ENCODE measurements around the gene PTPN9.
"Not testable (repeated sequence)": the region's sequence is repeated elsewhere in the genome, so short reads cannot be mapped to it uniquely, and the experiment has no call there.

Gene PTPN9

GRCh38 chr15:75583701-75584100 is 4.6 kb upstream of the PTPN9 start:
- no peak overlapping the region for H2AFZ ChIP-seq
- H3K27me3 ChIP-seq (ENCODE audit: control insufficient read depth, insufficient read depth, low read length): no peaks in the 10 kb centered on the region
- no peak overlapping the region for H3K4me2 ChIP-seq (ENCODE audit: low read length)
- no peak overlapping the region for H3K9ac ChIP-seq
- H3K79me2 ChIP-seq: no peaks in the 10 kb centered on the region
- H3K9me3 ChIP-seq (ENCODE audit: control insufficient read depth, low read length): no peaks in the 10 kb centered on the region
- H3K4me1 ChIP-seq: no peaks in the 10 kb centered on the region
- no peak overlapping the region for H3K4me3 ChIP-seq (ENCODE audit: low read depth, low read length)
- no peaks in the 10 kb centered on the region for H3K36me3 ChIP-seq (ENCODE audit: control insufficient read depth, insufficient read depth, low read length)
- TF ChIP-seq CTCF (IDR thresholded peaks at IDR 0.05): no peak
- no peak overlapping the region for H3K27ac ChIP-seq

GRCh38 chr15:75582943-75583342 is 3.8 kb upstream of the PTPN9 start:
- H3K27me3 ChIP-seq (ENCODE audit: control insufficient read depth, insufficient read depth, low read length); H3K27ac ChIP-seq; H2AFZ ChIP-seq; H3K4me2 ChIP-seq (ENCODE audit: low read length); H3K4me3 ChIP-seq (ENCODE audit: low read depth, low read length); H3K36me3 ChIP-seq (ENCODE audit: control insufficient read depth, insufficient read depth, low read length); H3K4me1 ChIP-seq; H3K9me3 ChIP-seq (ENCODE audit: control insufficient read depth, low read length); H3K9ac ChIP-seq; H3K79me2 ChIP-seq: not testable (repeated sequence)

- Histone ChIP-seq H3K4me3 (ENCODE audit: low read depth, low read length) (peak overlapping the region; percentile 65), H3K9ac (no peak overlapping the region), H2AFZ (peak overlapping the region; percentile 83), H3K27ac (peak overlapping the region; percentile 72), H3K4me1 (peaks cover 3% of the 10 kb centered on the region), H3K79me2 (peaks cover 11% of the 10 kb centered on the region), H3K4me2 (ENCODE audit: low read length) (peak overlapping the region; percentile 88), H3K36me3 (ENCODE audit: control insufficient read depth, insufficient read depth, low read length) (no peaks in the 10 kb centered on the region), H3K9me3 (ENCODE audit: control insufficient read depth, low read length) (no peaks in the 10 kb centered on the region), H3K27me3 (ENCODE audit: control insufficient read depth, insufficient read depth, low read length) (no peaks in the 10 kb centered on the region)
- TF ChIP-seq CTCF (IDR thresholded peaks at IDR 0.05): no peak
Measured at GRCh38 chr15:75578173-75578947, 755 bp downstream of the PTPN9 start.

GRCh38 chr15:75577401-75578172 is 1.5 kb downstream of the PTPN9 start:
- Histone ChIP-seq H3K9me3 (ENCODE audit: control insufficient read depth, low read length) (no peaks in the 10 kb centered on the region), H3K4me1 (peaks cover 3% of the 10 kb centered on the region), H2AFZ (peak overlapping the region; percentile 80), H3K27ac (peak overlapping the region; percentile 61), H3K36me3 (ENCODE audit: control insufficient read depth, insufficient read depth, low read length) (no peaks in the 10 kb centered on the region), H3K27me3 (ENCODE audit: control insufficient read depth, insufficient read depth, low read length) (no peaks in the 10 kb centered on the region), H3K4me2 (ENCODE audit: low read length) (peak overlapping the region; percentile 88), H3K79me2 (peaks cover 11% of the 10 kb centered on the region), H3K9ac (no peak overlapping the region), H3K4me3 (ENCODE audit: low read depth, low read length) (peak overlapping the region; percentile 65)
- no peak for TF ChIP-seq CTCF (IDR thresholded peaks at IDR 0.05)

GRCh38 chr15:75573648-75574384 is 5.3 kb downstream of the PTPN9 start:
- Histone ChIP-seq H3K79me2 (peaks cover 23% of the 10 kb centered on the region), H2AFZ (no peak overlapping the region), H3K4me2 (ENCODE audit: low read length) (no peak overlapping the region), H3K4me3 (ENCODE audit: low read depth, low read length) (no peak overlapping the region), H3K9ac (no peak overlapping the region), H3K27me3 (ENCODE audit: control insufficient read depth, insufficient read depth, low read length) (no peaks in the 10 kb centered on the region), H3K27ac (no peak overlapping the region), H3K9me3 (ENCODE audit: control insufficient read depth, low read length) (no peaks in the 10 kb centered on the region), H3K4me1 (peaks cover 3% of the 10 kb centered on the region), H3K36me3 (ENCODE audit: control insufficient read depth, insufficient read depth, low read length) (no peaks in the 10 kb centered on the region)
- no peak for TF ChIP-seq CTCF (IDR thresholded peaks at IDR 0.05)
